ENCODE measurements around the gene CDC42EP4. TPM values are rescaled to one million over a fixed set of nuclear protein-coding genes. Genes with fewer than 3 reads are reported as not detected.

CDC42EP4 gene
- polyA plus RNA-seq, 3 donors = 40.0 to 57.3 (median 45.5) TPM

DNA sequence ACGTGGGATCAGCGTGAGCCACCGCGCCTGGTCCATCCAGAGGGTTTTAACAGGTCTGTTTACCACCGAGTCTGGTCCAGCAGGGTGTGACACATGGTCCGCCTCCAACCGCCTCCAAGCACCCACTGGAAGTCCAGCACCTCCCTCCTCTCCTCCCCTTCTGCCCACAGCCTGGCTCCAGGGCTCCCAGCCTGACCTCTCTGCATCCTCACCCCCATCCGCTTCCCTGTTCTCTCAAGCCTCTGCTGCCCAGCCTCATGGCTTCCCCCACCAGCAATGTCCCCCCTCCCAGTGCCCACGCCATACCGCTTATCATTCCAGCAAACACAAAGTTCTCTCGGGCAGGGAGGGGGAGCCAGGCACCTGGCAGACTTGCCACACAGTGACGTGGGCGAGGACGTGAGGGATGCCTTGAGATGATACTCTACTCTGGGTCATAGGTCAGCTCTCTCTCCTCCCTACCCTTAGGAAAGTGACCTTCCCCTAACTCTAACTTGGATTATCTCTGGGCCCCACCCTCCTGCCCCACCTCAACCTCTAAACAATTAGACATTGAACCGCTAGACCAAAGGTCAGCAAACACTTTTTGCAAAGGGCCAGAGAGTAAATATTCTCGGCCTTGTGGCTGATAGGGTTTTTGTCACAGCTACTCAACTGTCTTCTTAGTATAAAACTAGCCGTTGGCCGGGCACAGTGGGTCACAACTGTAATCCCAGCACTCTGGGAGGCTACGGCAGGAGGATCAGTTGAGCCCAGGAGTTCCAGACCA, 23.1 kb downstream of the CDC42EP4 start:
- no peak for DNase-seq (ENCODE audit: extremely low read depth in 1 of 11, low read depth in 9 of 11, low spot score in 4 of 11)

- DNase-seq (ENCODE audit: extremely low read depth in 1 of 11, low read depth in 9 of 11, low spot score in 4 of 11) = no peak
Measured at GRCh38 chr17:73286863-73287296, 24.9 kb downstream of the CDC42EP4 start.

DNA sequence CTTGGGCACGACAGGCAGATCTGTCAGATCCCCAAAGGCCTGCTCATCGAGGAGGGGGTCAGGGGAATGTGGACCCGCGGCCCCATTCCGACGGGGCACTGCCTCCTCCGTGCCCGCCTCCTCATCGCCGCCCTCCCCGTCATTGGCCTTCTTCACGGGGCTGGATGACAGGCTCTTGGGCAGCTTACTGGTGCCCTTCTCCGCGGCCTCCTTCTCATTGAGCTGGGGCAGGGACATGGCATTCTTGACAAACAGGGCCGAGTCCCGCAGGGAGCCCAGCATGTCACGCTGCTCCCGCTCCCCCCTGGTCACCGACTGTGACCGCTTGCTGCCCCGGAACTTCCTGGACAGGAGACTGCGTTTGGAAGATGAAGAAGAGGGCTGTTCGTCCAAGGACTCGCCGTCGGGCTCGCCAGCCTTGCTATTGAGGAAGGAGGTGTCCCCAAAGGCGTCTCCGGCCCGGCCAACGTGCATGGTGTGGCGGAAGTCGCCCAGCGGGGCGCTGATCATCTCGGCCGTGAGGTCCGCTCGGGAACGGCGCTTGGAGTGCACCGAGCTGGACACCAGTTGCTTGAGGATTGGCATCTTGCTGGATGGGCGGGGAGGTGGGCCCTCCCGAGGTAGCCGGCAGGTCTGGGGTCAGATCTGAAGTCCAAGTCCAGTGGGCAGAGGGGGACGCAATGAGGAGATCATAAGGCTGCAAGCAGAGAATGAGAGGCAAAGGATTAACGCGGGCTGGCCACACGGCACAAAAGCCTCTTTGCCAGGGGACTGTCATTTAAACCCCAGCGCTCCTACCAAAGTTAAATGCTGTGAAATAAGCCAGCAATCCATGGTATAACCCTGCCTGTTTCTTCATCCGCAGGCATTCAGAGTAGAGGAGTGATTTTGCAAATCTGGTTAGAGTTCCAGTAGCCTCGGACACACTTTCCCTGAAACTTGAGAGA, 25.6 kb downstream of the CDC42EP4 start:
- DNase-seq (ENCODE audit: extremely low read depth in 1 of 11, low read depth in 9 of 11, low spot score in 4 of 11) = no peak

- no peak for DNase-seq (ENCODE audit: extremely low read depth in 1 of 11, low read depth in 9 of 11, low spot score in 4 of 11)
Measured at GRCh38 chr17:73285603-73285908, 26.2 kb downstream of the CDC42EP4 start.

- DNase-seq (ENCODE audit: extremely low read depth in 1 of 11, low read depth in 9 of 11, low spot score in 4 of 11) = no peak
Measured at GRCh38 chr17:73284906-73285602, 26.7 kb downstream of the CDC42EP4 start.

- DNase-seq (ENCODE audit: extremely low read depth in 1 of 11, low read depth in 9 of 11, low spot score in 4 of 11) = no peak
Measured at GRCh38 chr17:73284354-73284753, 27.4 kb downstream of the CDC42EP4 start.

GRCh38 chr17:73283841-73284282, 27.9 kb downstream of the CDC42EP4 start:
- peak in 4 of 11 donors; percentile 56 to 74 (median 66) for DNase-seq (ENCODE audit: extremely low read depth in 1 of 11, low read depth in 9 of 11, low spot score in 4 of 11)

GRCh38 chr17:73283250-73283649, 28.6 kb downstream of the CDC42EP4 start:
- no peak for DNase-seq (ENCODE audit: extremely low read depth in 1 of 11, low read depth in 9 of 11, low spot score in 4 of 11)

DNA sequence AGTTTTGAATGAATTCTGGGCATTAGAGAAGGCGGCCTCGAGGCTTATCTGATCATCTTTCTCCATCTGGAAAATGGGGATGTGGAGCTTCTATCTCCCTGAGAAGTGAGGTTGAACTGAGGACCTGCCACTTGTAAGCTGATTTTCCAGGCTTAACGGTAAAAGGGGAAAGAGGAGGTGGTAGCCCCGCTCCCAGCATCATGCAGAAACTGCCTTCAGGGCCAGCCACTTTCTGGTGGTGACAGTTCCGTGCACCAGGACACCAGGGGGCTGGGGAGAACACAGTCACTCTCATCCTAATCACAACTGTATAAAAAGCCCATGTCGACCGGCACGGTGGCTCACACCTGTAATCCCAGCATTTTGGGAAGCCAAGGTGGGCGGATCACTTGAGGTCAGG, 29.2 kb downstream of the CDC42EP4 start:
- no peak for DNase-seq (ENCODE audit: extremely low read depth in 1 of 11, low read depth in 9 of 11, low spot score in 4 of 11)

DNA sequence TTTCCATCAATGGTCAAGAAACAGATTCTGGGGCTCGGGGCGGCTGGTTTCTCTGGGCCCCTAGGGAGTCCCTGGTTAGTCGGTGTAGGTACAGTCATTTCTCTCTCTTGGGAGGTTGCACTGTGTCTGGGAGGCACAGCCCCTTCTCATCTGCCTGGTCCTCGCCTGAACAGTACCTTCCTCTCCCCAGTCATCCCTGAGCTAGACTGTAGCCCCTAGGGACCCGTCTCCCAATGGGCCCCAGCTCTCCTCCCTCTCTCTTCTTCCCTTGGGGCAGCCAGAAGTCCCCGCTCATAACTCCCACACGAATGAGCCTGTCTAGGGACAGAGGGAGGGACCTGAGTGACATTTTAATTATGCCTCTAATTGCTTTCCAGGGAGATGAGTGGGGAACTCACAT, 29.9 kb downstream of the CDC42EP4 start:
- no peak for DNase-seq (ENCODE audit: extremely low read depth in 1 of 11, low read depth in 9 of 11, low spot score in 4 of 11)

GRCh38 chr17:73280191-73280590, 31.6 kb downstream of the CDC42EP4 start:
- DNase-seq (ENCODE audit: extremely low read depth in 1 of 11, low read depth in 9 of 11, low spot score in 4 of 11) = no peak

DNA sequence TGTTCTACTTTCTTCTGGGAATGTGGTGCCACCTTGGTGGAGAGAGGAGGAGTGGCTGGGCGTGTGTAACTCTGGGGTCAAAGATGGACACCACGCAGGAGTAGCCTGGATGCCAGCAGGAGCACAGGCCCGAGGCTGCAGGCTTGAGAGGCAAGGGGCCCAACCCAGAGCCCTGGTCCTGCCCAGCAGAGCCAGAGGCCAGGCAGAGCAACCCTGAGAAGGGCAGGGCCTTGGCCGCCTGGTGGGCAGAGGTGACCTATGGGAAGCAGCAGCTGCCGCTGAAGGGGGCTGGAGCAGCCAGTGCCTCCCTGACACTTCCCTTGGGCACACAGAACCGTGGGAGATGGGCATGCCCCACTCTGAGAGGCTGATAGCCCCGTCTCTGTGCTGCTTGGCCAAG, 32.1 kb downstream of the CDC42EP4 start:
- DNase-seq (ENCODE audit: extremely low read depth in 1 of 11, low read depth in 9 of 11, low spot score in 4 of 11) = no peak

GRCh38 chr17:73278465-73279453, 33.0 kb downstream of the CDC42EP4 start:
- no peak for DNase-seq (ENCODE audit: extremely low read depth in 1 of 11, low read depth in 9 of 11, low spot score in 4 of 11)

DNA sequence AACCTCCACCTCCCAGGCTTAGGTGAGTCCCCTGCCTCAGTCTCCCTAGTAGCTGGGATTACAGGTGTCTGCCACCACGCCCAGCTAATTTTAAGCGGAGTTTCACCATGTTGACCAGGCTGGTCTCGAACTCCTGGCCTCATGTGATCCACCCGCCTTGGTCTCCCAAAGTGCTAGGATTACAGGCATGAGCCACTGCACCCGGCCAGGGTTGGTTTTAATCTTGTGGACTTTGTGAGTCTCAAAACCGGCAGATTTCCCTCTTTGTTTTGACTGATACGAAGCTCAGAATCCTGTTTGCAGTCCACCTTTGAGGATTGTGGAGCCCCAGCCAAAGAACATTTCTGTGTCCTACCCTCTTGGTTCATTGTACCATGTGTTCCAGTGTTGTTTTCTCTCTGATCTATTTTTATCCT, 33.7 kb downstream of the CDC42EP4 start:
- DNase-seq (ENCODE audit: extremely low read depth in 1 of 11, low read depth in 9 of 11, low spot score in 4 of 11) = no peak

GRCh38 chr17:73274490-73274889, 37.3 kb downstream of the CDC42EP4 start:
- DNase-seq (ENCODE audit: extremely low read depth in 1 of 11, low read depth in 9 of 11, low spot score in 4 of 11) = no peak

GRCh38 chr17:73272906-73273218, 38.9 kb downstream of the CDC42EP4 start:
- no peak for DNase-seq (ENCODE audit: extremely low read depth in 1 of 11, low read depth in 9 of 11, low spot score in 4 of 11)

GRCh38 chr17:73271072-73271471, 40.7 kb downstream of the CDC42EP4 start:
- no peak for DNase-seq (ENCODE audit: extremely low read depth in 1 of 11, low read depth in 9 of 11, low spot score in 4 of 11)

GRCh38 chr17:73269791-73270190, 42.0 kb downstream of the CDC42EP4 start:
- no peak for DNase-seq (ENCODE audit: extremely low read depth in 1 of 11, low read depth in 9 of 11, low spot score in 4 of 11)

GRCh38 chr17:73269329-73269615, 42.5 kb downstream of the CDC42EP4 start:
- DNase-seq (ENCODE audit: extremely low read depth in 1 of 11, low read depth in 9 of 11, low spot score in 4 of 11) = no peak

Measured in renal cortex interstitium (tissue), 11 donors.